Kidney (tissue), 14 donors: Measurements from ENCODE around the gene NEURL1. TPM values are rescaled to one million over a fixed set of nuclear protein-coding genes. Genes with fewer than 3 reads are reported as not detected.

Experiments used
- DNase-seq, 5 donors: peaks; one replicate each; pipeline ENCODE4 v3.0.0-alpha.2; 2013 to 2020
- FAIRE-seq: peaks from 2 replicates; lab custom pipeline; 2012; peaks lifted over from hg19 to GRCh38; lab: Jason Lieb, UNC
- H3K27ac ChIP-seq, 2 donors: one replicate each; pipeline ENCODE4 v1.7.0; 2013; ENCODE audit warnings: low read depth in 2 of 2, low read length in 2 of 2, inconsistent platforms in 1 of 2
- H3K27me3 ChIP-seq: one replicate; pipeline ENCODE4 v1.7.1; 2013; ENCODE audit warnings: low read length, inconsistent platforms; ENCODE audit not compliant: control insufficient read depth, insufficient read depth
- H3K36me3 ChIP-seq, 3 donors: one replicate each; pipeline versions ENCODE4 v1.7.0 to v1.7.1; 2013; ENCODE audit warnings: low read length in 3 of 3, control low read depth in 1 of 3, inconsistent platforms in 1 of 3; ENCODE audit not compliant: insufficient read depth in 3 of 3, control insufficient read depth in 2 of 3
- H3K4me1 ChIP-seq, 3 donors: one replicate each; pipeline versions ENCODE4 v1.7.0 to v1.7.1; 2013; ENCODE audit warnings: low read length in 3 of 3, inconsistent platforms in 1 of 3, low read depth in 1 of 3; ENCODE audit not compliant: control insufficient read depth in 2 of 3, insufficient read depth in 2 of 3
- H3K4me3 ChIP-seq, 3 donors: one replicate each; pipeline versions ENCODE4 v1.7.0 to v1.8.1; 2013; ENCODE audit warnings: low read length in 3 of 3, control low read depth in 1 of 3, inconsistent platforms in 1 of 3
- H3K9ac ChIP-seq, 3 donors: one replicate each; pipeline versions ENCODE4 v1.7.0 to v1.7.1; 2013; ENCODE audit warnings: low read length in 3 of 3, control low read depth in 1 of 3, inconsistent platforms in 1 of 3
- H3K9me3 ChIP-seq, 3 donors: one replicate each; pipeline versions ENCODE4 v1.7.0 to v1.7.1; 2013; ENCODE audit warnings: low read length in 3 of 3, control low read depth in 1 of 3, inconsistent platforms in 1 of 3; ENCODE audit not compliant: control insufficient read depth in 2 of 3, insufficient read depth in 1 of 3
- intact Hi-C: fragments of 100-400 bp; cut with DNase I; formaldehyde crosslinking; loops from one replicate; pipeline ENCODE4 v1.11.1; 2022
- polyA plus RNA-seq: library from polyadenylated mRNA; stranded (reverse); fragments of 350-450 nt; fragmentation: Illumina TruSeq; extraction: RNeasy Lipid Tissue Mini Kit (QIAGEN cat#74804); gene quantifications from one replicate; pipeline ENCODE4 v1.2.3, GENCODE V29; 2014; ENCODE audit warnings: low read depth, low replicate concordance; ENCODE audit not compliant: insufficient read depth
- total RNA-seq: library from RNA; stranded (reverse); fragmentation: NEBNext Ultra II Directional; extraction: Animal tissue kit (Norgen Biotek cat#: 25700); gene quantifications from one replicate; pipeline ENCODE4 v1.2.1, GENCODE V29; 2021
- TF ChIP-seq, protein P1 (sequence below): IDR thresholded peaks from 3 replicates; pipeline ENCODE4 v1.5.1; 2012; ENCODE audit warnings: mild to moderate bottlenecking, moderate library complexity, borderline replicate concordance; ENCODE audit not compliant: insufficient read depth; ENCODE audit errors: extremely low read depth
- donor health status: control.
- donor health status: control.
- donor health status: control.
- donor health status: control.
- donor health status: control.
- donor health status: DM: yes; HTN: yes; CAD: no.
- donor health status: Normal renal cell carcinoma (clear cell type).

NEURL1 gene
- total and polyA plus RNA-seq, 2 donors from 2014 or later: 1.2 TPM

DNA sequence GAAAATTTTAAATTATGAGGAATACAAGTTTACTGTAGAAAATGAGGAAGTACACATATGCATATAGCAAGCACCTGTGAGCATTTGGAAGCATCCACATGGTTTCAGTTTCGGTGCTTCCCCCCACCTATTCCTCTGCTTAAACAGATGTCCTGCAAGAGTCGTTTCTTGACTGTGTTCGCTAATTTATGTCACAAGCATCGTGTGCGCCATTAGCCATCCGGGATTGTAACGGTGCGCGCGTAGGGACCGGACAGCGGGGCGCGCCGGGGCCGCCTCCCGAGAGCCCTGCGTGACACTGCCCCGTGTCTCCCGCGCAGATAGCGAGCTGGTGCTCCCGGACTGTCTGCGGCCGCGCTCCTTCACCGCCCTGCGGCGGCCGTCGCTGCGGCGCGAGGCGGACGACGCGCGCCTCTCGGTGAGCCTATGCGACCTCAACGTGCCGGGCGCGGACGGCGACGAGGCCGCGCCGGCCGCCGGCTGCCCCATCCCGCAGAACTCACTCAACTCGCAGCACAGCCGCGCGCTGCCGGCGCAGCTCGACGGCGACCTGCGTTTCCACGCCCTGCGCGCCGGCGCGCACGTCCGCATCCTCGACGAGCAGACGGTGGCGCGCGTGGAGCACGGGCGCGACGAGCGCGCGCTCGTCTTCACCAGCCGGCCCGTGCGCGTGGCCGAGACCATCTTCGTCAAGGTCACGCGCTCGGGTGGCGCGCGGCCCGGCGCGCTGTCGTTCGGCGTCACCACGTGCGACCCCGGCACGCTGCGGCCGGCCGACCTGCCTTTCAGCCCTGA lies 90.9 kb downstream of the NEURL1 start:
- H3K4me3 ChIP-seq: peak overlapping the region; percentile 8 to 41 (median 37)
- H3K27ac ChIP-seq: no peak overlapping the region
- peaks cover 2% of the 10 kb centered on the region for H3K27me3 ChIP-seq
- no peaks in the 10 kb centered on the region for H3K36me3 ChIP-seq
- H3K9me3 ChIP-seq: no peaks in the 10 kb centered on the region
- H3K4me1 ChIP-seq: no peaks in the 10 kb centered on the region
- peak in 4 of 5 donors; percentile 37 to 76 (median 56) for DNase-seq
- intact Hi-C loops: no loop called here
- TF ChIP-seq, protein P1, sequence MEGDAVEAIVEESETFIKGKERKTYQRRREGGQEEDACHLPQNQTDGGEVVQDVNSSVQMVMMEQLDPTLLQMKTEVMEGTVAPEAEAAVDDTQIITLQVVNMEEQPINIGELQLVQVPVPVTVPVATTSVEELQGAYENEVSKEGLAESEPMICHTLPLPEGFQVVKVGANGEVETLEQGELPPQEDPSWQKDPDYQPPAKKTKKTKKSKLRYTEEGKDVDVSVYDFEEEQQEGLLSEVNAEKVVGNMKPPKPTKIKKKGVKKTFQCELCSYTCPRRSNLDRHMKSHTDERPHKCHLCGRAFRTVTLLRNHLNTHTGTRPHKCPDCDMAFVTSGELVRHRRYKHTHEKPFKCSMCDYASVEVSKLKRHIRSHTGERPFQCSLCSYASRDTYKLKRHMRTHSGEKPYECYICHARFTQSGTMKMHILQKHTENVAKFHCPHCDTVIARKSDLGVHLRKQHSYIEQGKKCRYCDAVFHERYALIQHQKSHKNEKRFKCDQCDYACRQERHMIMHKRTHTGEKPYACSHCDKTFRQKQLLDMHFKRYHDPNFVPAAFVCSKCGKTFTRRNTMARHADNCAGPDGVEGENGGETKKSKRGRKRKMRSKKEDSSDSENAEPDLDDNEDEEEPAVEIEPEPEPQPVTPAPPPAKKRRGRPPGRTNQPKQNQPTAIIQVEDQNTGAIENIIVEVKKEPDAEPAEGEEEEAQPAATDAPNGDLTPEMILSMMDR: no peak
- no peak for FAIRE-seq
- peak overlapping the region in 1 of 3 donors; percentile 15 for H3K9ac ChIP-seq

DNA sequence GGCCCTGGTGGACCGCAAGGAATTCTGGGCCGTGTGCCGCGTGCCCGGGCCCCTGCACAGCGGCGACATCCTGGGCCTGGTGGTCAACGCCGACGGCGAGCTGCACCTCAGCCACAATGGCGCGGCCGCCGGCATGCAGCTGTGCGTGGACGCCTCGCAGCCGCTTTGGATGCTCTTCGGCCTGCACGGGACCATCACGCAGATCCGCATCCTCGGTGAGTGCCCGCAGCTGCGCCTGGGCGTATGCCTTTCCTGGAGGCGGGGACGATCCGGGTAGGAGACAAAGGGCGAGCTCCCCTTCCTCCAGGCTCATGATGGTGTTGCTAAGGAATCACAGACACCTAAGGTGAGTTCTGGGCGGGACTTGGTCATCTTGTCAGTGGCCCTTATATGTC lies 91.5 kb downstream of the NEURL1 start:
- TF ChIP-seq, protein P1: no peak
- H3K27ac ChIP-seq: no peak overlapping the region

DNA sequence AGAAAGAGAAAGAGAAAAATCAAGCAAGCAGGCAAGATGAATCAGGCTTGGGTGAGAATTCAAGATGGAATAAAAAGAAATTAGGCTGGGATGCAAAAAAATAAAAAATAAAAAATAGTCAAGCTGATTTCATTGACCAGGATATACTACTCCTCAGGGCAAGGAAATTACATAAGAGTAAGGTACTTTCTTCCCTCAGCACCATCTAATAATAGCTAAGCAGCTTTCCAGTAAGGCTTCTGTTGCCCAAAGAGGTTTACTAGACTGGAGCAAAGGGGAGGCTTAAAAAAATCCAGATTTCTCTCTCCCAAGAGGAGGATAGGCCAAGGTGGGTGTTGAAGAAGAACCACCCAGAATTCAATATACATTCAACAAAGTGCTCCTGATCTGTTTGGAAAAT lies 93.6 kb downstream of the NEURL1 start:
- Histone ChIP-seq H3K36me3 (no peaks in the 10 kb centered on the region), H3K27ac (no peak overlapping the region), H3K9ac (no peak overlapping the region), H3K4me1 (no peaks in the 10 kb centered on the region), H3K9me3 (no peaks in the 10 kb centered on the region), H3K4me3 (no peak overlapping the region), H3K27me3 (peaks cover 2% of the 10 kb centered on the region)
- TF ChIP-seq, protein P1: no peak
- FAIRE-seq: no peak
- intact Hi-C loops: no loop called here
- no peak for DNase-seq

More for the DNA sequence above, 91.5 kb downstream of the NEURL1 start:
- H3K27me3 ChIP-seq: peaks cover 2% of the 10 kb centered on the region
- H3K9me3 ChIP-seq: no peaks in the 10 kb centered on the region
- H3K4me1 ChIP-seq: no peaks in the 10 kb centered on the region
- intact Hi-C loops: no loop called here
- H3K9ac ChIP-seq: no peak overlapping the region
- no peaks in the 10 kb centered on the region for H3K36me3 ChIP-seq
- DNase-seq (no peak), FAIRE-seq (no peak)
- no peak overlapping the region for H3K4me3 ChIP-seq
